ENCODE data around the gene BTF3.

BTF3 gene

DNA sequence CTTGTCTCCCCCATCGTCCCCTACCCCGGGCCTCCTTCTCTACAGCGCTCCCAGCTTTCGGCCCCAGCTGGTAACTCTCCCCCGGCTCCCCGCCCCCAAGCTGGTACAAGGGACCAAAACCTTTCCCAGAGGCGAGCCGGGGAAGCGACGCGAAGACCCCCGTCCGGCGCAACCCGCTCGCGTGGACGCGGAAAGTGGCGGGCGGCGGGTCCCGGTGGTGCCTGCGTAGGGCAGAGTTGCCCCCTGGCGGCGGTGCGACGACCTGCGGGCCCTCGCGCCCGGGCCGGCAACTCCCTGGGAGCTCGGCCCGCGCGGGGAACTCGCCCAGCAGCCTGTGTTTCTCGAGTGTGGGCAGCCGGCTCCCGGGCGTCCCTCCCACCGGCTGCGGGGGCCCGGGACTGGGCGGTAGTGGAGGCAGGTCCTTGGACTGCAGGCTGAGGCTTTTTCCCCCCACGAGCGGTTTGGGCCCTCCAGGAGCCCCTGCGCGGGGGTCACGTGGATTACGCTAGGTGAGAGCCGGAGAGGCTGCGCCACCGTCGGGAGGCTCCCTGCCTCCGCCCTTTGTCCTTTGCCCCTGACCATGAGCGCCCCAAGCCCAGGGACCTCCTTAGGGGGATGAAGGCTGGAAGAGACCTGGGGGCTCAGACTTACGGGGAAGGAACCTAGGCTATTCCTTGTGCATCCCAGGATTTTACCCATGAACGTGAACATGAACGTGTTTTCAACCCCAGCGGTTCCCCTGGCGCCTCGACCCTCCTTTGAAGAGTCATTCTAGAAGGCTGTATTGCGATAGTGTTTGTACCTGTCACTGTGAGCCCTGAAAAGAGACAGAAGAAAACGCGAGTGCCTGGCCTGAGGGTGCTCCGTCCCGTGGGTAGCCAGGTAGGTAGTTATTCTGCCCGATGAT lies 46.8 kb upstream of the BTF3 start:
- TF ChIP-seq FOXP2 (optimal IDR thresholded peaks at IDR 0.05; ENCODE audit: borderline replicate concordance, extremely low read depth, extremely low read length, insufficient read depth) (peak; percentile 65), SIN3A (IDR thresholded peaks at IDR 0.05; ENCODE audit: borderline replicate concordance, insufficient read depth, low read length) (no peak)

DNA sequence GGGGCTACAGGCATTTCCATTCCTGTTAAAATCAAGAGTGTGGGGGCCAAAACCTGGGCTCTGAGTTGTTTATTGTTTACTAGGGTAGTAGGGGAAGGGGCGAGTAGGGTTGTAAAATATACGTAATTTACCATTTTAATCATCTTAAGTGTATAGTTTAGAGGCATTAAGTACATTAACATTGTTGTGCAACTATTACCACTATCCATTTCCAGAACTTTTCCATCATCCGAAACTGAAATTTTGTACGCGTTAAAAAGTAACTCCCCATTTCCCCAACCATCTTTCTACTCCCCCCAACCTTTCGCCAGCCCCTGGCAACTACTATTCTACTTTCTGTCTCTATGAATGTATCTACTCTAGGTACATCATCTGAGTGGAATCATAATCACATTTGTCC lies 46.0 kb upstream of the BTF3 start:
- TF ChIP-seq TAF1 (IDR thresholded peaks at IDR 0.05; ENCODE audit: borderline replicate concordance, insufficient read depth, low read length): no peak
- no peak for TF ChIP-seq FOXP2 (optimal IDR thresholded peaks at IDR 0.05; ENCODE audit: borderline replicate concordance, extremely low read depth, extremely low read length, insufficient read depth)
- TF ChIP-seq POLR2AphosphoS5 (IDR thresholded peaks at IDR 0.05; ENCODE audit: low read depth, low read length): no peak
- no peak for TF ChIP-seq SIN3A (IDR thresholded peaks at IDR 0.05; ENCODE audit: borderline replicate concordance, insufficient read depth, low read length)
- TF ChIP-seq, protein P1, sequence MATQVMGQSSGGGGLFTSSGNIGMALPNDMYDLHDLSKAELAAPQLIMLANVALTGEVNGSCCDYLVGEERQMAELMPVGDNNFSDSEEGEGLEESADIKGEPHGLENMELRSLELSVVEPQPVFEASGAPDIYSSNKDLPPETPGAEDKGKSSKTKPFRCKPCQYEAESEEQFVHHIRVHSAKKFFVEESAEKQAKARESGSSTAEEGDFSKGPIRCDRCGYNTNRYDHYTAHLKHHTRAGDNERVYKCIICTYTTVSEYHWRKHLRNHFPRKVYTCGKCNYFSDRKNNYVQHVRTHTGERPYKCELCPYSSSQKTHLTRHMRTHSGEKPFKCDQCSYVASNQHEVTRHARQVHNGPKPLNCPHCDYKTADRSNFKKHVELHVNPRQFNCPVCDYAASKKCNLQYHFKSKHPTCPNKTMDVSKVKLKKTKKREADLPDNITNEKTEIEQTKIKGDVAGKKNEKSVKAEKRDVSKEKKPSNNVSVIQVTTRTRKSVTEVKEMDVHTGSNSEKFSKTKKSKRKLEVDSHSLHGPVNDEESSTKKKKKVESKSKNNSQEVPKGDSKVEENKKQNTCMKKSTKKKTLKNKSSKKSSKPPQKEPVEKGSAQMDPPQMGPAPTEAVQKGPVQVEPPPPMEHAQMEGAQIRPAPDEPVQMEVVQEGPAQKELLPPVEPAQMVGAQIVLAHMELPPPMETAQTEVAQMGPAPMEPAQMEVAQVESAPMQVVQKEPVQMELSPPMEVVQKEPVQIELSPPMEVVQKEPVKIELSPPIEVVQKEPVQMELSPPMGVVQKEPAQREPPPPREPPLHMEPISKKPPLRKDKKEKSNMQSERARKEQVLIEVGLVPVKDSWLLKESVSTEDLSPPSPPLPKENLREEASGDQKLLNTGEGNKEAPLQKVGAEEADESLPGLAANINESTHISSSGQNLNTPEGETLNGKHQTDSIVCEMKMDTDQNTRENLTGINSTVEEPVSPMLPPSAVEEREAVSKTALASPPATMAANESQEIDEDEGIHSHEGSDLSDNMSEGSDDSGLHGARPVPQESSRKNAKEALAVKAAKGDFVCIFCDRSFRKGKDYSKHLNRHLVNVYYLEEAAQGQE (IDR thresholded peaks at IDR 0.05; ENCODE audit: insufficient read depth in 1 of 2, low read depth in 2 of 2, low read length in 2 of 2): no peak

DNA sequence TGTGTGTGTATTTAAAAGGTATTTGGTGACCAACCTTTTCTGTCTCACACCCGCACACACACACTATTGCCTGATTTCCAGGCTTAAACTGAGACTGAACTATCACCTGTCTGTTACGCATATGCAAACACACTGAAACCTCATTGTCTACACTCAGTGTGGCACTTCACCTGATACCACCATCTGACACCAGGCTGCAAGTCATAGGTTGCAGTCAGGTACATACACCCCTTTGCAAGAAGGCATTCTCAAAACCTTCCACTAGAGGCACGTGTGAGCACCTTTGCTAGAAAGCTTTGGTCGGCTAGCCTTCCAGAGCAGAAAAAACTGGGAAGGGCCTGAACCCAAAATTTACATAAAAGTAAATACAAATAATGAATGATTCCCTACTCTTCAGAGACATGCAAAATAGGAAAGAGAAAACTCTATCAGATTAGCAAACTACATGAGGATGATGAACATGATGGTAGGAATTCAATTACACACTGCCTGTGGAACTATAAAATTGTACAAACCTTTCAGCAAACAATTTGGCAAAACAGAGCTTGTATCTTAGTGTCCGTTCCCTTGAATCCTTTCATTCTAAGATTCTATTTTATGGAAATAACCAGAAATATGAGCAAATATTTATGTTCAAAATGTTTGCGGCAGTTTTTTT lies 43.7 kb upstream of the BTF3 start:
- TF ChIP-seq FOXP2 (optimal IDR thresholded peaks at IDR 0.05; ENCODE audit: borderline replicate concordance, extremely low read depth, extremely low read length, insufficient read depth) (no peak), POLR2AphosphoS5 (IDR thresholded peaks at IDR 0.05; ENCODE audit: low read depth, low read length) (no peak), TAF1 (IDR thresholded peaks at IDR 0.05; ENCODE audit: borderline replicate concordance, insufficient read depth, low read length) (no peak), SIN3A (IDR thresholded peaks at IDR 0.05; ENCODE audit: borderline replicate concordance, insufficient read depth, low read length) (no peak)
- TF ChIP-seq, protein P1 (IDR thresholded peaks at IDR 0.05; ENCODE audit: insufficient read depth in 1 of 2, low read depth in 2 of 2, low read length in 2 of 2): no peak

- TF ChIP-seq SIN3A (IDR thresholded peaks at IDR 0.05; ENCODE audit: borderline replicate concordance, insufficient read depth, low read length) (no peak), FOXP2 (optimal IDR thresholded peaks at IDR 0.05; ENCODE audit: borderline replicate concordance, extremely low read depth, extremely low read length, insufficient read depth) (no peak), TAF1 (IDR thresholded peaks at IDR 0.05; ENCODE audit: borderline replicate concordance, insufficient read depth, low read length) (no peak), POLR2AphosphoS5 (IDR thresholded peaks at IDR 0.05; ENCODE audit: low read depth, low read length) (no peak)
- TF ChIP-seq, protein P1 (IDR thresholded peaks at IDR 0.05; ENCODE audit: insufficient read depth in 1 of 2, low read depth in 2 of 2, low read length in 2 of 2): no peak
Measured at GRCh38 chr5:73459366-73459765, 38.9 kb upstream of the BTF3 start.

- no peak for TF ChIP-seq SIN3A (IDR thresholded peaks at IDR 0.05; ENCODE audit: borderline replicate concordance, insufficient read depth, low read length)
- TF ChIP-seq FOXP2 (optimal IDR thresholded peaks at IDR 0.05; ENCODE audit: borderline replicate concordance, extremely low read depth, extremely low read length, insufficient read depth): no peak
Measured at GRCh38 chr5:73460133-73460532, 38.1 kb upstream of the BTF3 start.
